ENCODE data around the gene ACSBG1.

GRCh38 chr15:78234515-78235040 is at the start of gene ACSBG1:
- TF ChIP-seq CTCF (conservative IDR thresholded peaks at IDR 0.05; ENCODE audit: low read length) (no peak), EZH2phosphoT487 (IDR thresholded peaks at IDR 0.05; ENCODE audit: borderline replicate concordance, low read depth, low read length) (no peak)

Measured in OCI-LY7 (cell line).